ENCODE measurements around the gene ZFP36L2.

The ZFP36L2 gene, protein sequence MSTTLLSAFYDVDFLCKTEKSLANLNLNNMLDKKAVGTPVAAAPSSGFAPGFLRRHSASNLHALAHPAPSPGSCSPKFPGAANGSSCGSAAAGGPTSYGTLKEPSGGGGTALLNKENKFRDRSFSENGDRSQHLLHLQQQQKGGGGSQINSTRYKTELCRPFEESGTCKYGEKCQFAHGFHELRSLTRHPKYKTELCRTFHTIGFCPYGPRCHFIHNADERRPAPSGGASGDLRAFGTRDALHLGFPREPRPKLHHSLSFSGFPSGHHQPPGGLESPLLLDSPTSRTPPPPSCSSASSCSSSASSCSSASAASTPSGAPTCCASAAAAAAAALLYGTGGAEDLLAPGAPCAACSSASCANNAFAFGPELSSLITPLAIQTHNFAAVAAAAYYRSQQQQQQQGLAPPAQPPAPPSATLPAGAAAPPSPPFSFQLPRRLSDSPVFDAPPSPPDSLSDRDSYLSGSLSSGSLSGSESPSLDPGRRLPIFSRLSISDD

DNA sequence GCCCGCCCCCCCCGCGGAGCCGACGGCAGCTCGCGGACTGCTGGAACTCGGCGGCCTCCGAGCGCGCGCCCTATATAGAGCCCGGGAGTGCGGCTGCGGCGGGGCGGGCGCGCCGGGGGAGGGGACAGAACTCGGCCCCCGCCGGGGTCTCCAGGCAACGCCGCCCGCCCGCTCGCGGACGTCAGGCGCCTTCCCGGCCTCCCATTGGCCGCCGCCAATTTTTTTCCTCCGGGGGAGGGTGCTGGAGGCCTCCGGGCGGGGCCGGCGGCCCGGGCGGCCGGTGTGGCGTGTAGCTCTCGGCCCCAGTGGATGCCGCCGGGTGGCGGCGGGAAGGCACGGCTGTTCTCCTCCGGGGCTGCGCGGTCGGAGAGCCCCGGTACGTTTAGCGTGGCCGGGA is at the start of gene ZFP36L2:
Gene ZFP36L2, minus strand, starts transcription at position 49 of the 397 bp plus-strand sequence. CDS start 291 bp downstream, outside the sequence.
- DNase-seq = peak; percentile 78 to 94

DNA sequence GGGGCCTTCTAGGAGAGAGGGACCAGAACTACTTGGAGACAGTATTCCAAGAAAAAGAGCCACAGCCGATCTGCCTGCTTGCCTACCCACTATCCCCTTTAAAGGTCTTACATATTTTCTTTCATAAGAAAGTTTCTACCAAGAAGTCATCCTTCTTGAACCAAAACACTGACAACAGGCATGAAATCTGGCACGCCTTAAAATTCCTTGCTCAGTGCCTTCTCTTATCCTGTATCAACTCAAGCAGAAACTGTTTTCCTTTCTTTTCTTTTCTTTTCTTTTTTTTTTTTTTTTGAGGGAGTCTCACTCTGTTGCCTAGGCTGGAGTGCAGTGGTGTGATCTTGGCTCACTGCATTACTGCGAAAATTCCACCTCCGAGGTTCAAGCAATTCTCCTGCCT is 48.3 kb upstream of the ZFP36L2 start:
- DNase-seq = no peak

DNA sequence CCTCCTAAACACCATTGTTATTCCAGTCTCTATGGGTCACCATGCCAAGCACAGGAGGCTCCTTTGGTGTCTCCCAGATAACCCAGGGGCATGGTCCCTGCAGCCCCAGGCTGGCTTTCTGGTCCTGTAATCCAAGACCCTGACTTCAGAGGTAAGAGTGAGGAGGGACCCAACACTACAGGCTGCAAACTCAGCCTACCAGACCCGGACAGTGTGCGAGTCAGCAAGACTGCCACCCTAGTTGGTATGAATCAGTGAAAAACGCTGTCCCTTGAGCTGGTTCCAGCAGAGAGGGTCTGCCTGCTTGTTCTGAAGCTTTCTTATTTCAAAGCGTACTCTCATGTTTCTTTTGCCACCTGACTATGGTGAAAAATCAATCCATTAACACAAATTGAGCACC is 47.6 kb upstream of the ZFP36L2 start:
- DNase-seq = no peak

GRCh38 chr2:43273529-43273928 is 47.1 kb upstream of the ZFP36L2 start:
- no peak for DNase-seq

GRCh38 chr2:43270930-43271615 is 44.7 kb upstream of the ZFP36L2 start:
- no peak for DNase-seq

DNA sequence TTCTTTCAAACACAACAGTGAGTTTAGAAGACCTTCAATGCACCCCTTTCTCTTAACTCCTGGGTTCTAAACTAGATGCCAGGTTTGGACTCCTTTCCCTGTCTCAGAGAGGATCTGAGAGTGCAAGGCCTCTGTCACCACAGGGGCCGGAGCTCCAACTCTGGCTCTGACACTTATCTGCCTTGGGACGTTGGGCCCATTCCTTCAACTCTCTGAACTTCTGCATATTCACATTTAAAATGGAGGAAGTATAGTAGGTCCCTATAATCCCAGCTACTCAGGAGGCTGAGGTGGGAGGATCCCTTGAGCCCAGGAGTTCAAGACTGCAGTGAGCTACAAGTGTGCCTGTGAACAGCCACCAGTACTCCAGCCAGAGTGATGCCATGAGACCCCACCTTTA is 44.1 kb upstream of the ZFP36L2 start:
- DNase-seq = no peak

GRCh38 chr2:43269706-43270105 is 43.3 kb upstream of the ZFP36L2 start:
- DNase-seq = no peak

- no peak for DNase-seq
Measured at GRCh38 chr2:43269074-43269572, 42.7 kb upstream of the ZFP36L2 start.

DNA sequence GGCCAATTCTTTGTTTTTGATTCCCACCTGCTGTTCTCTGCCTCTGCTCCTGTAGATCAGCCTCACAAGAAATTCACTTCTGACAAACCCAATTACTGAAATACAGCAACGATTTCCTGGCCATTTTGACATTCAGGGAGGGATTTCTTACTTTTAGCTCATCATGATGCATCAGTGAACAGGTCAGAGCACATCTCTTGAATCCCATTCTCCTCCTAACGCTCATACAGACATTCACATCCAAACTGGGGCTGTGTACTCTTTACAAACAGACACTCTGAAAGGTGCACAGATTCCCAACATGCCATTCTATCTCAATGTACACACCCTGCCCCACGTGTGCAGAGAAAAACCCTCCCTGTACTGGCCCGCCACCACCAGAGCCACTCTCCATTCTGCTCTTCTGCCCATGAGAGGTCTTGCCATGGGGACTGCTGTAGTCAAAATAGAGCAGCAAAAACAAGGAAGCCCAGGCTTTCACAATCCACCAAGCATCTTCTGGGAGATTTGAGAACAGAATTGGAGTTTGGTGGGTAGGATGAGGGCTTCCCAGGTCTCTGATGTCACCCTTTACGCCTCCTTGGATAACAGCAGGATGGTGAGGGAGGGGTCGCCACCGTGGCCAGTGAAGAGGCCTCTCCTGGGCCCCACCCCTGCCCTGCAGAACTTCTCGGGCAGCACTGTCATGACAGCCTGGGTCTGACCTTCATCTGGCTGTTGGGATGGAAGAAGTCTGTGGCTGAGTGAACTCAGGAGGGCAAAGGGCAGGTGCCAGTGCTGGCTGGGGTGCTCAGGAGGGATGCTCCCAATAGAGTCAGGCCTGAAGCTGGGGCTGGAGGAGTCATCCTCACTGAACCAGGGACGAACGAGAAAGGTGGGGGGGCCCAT is 41.9 kb upstream of the ZFP36L2 start:
- DNase-seq = no peak

GRCh38 chr2:43267381-43267780 is 41.0 kb upstream of the ZFP36L2 start:
- DNase-seq = no peak

- peak; percentile 11 to 81 for DNase-seq
Measured at GRCh38 chr2:43266711-43267111, 40.3 kb upstream of the ZFP36L2 start.

- no peak for DNase-seq
Measured at GRCh38 chr2:43265421-43265820, 39.0 kb upstream of the ZFP36L2 start.

DNA sequence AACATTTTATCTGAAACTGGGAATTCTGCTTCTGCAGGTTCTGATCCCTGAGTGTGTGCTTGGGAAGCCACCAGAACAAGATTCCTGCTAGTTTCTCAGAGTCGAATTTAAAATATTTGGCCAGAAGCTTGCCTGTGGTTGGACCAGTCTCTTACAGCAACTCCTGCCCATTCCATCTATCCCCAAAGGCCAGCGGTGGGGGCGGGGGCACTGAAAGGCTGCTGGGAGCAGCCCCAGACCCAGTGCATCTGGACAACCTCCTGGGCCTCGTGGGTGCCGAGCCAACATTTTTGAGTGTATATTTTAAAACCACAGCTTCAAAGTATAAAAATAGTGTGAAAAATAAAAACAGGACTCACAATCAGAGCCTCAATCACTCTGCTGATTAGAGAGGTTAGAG is 38.6 kb upstream of the ZFP36L2 start:
- DNase-seq = no peak

- no peak for DNase-seq
Measured at GRCh38 chr2:43262951-43263350, 36.5 kb upstream of the ZFP36L2 start.

DNA sequence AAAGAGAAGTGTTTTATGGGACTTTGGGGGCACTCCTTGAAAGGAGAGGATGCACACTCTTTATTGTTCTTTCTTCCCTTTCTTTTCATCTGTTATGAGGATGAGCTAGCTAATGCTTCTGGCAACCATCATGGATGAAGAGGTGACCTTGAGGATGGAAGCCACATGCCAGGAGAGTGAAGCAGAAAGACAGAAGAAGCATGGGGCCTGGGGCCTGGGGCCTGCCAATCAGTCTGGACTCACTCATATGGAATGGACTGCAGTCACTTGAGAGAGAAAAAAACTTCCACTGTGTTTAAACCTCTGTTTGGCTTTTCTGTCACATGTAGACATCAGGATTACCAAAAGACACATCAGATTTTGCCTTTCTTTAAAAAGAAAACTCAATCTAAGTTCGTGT is 35.8 kb upstream of the ZFP36L2 start:
- no peak for DNase-seq

DNA sequence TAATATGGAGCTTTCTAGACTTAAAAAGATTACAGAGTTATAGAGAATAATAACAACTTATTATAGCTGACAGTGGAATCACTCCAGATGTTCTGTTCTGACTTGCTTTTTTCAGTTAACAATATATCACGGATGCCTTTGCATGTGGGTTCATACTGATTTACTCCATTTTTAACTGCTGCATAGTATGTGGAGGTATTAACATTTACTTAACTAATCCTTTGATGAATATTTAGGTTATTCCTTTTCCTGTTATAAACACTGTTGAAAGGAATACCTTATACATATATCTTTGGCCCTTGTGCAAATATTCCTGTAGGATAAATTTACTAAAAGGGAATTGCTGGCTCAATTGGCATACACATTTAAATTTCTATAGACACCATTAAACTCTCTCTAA is 33.1 kb upstream of the ZFP36L2 start:
- no peak for DNase-seq

DNA sequence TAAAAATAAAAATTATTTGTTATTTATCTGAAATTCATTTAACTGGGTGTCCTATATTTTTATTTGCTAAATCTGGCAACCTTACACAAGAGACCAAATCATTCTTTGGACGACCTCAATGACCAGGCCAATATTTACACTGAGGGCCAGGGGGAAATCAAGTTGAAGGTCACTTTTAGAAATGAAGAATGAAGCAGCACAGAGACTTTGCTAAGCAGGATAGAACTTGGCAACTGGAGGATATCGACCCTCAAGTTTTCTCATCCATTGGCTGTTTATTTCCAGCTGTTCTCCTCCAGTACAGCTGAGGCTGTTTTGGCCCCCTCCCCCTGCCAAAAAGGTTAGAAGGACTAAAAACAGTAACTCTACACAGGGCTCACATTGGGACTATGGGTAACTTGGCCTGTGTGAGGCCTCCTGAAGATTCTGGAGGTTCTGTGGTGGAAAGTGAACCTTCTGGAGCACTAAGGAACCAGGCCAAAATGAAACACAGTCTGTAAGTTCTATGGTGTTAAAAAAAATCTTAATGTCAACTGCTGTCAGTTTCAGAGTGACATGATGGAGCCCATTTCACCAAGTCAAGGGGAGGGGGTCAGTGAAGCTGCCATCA is 32.2 kb upstream of the ZFP36L2 start:
- no peak for DNase-seq

DNA sequence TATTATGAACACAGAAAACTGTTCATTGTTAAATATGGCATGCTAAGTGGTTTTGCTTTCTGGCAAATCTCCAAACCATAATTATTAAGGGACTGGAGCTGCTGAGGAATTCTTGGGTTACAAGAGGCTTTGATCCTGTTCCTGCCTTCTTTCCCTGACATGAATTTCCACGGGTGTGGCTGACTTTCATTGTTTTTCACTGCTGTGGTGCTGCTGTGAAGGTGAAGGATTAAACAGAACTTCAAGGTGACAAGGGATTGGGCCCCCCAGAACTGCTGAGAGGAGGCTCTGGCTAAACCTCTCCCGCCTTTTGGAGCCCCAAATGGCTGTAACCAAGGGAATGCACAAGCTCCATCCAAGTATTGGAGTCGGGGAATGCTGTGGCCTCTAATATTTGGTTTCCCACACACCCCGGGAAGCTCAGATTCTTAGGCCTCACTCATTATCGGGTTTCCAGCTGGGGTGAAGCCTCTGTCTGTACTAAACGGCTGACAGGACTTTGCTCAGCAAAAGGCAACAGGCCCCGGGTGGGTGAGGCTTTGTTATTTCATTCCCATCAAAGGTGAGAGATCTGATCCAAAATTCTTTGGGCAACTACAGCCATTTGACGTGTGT is 29.0 kb upstream of the ZFP36L2 start:
- no peak for DNase-seq

- DNase-seq = no peak
Measured at GRCh38 chr2:43254331-43254730, 27.9 kb upstream of the ZFP36L2 start.

DNA sequence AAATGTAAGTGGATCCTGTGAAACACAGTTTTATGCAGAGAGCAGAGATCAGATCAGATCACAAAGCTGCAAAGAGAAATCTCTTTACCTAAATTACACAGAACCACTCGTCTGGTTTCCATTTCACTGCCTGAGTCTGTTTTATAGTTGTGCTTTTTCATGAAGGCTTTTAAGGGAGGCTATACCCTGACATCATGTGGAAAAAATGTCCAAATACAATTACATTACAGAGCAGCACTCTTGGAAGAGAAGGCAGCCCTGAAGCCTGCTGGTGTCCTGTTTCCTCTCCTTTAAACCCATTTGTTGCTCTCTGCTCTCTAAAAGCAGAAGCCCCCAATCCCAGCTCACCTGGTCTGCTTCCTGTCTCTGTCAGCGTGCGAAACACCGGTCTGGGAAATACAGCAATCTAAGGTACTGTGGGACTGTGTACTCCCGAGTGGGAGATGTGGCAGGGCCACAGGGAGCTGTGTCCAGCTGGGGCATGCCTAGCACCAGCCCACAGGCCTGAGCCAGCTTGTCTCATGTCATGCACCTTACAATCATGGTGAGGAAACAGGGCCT is 24.8 kb upstream of the ZFP36L2 start:
- DNase-seq = no peak

DNA sequence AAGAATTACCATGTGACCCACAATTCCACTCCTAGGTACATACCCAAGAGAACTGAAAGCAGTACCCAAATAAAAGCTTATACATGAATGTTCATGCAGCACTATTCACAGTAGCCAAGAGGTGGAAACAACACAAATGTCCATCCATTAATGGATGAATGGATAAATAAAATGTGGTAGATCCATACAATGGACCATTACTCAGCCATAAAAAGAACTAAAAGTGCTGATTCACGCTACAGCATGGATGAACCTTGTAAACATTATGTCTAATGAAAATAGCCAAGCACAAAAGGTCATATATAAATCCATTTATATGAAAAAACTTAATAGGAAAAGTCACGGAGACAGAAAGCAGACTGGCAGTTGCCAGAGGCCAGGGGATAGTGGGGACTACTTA is 23.6 kb upstream of the ZFP36L2 start:
- DNase-seq = no peak

DNA sequence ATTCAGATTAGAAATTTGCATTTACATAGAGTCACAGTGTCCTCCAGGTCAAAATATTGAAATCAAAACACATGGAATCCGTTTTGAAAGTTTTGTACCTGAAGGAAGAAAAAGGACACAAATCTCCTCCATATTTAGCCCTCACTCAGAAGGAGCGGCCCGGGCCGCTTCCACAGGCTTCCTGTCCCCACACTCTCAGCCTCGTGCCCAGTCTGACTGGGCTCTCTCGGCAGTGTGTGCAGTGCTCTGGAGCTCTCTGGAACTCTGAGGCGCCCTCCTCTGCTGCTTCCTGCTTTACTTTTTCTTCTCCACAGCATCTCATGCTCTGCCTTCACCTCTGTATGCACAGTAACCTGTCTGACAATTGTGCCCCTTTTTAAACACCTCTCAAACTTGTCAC is 22.2 kb upstream of the ZFP36L2 start:
- no peak for DNase-seq
